HEK293 (cell line): ENCODE data around the gene ASMTL.

Source experiments
- CTCF ChIA-PET: fragments of 350-600 bp; formaldehyde crosslinking; extraction: SDS; loops from one replicate; lab custom pipeline; 2021; ENCODE audit warnings: antibody characterized with exemption; lab: Yijun Ruan, JAX
- POLR2A ChIA-PET: fragments of 300-600 bp; formaldehyde crosslinking; extraction: SDS; loops from one replicate; lab custom pipeline; 2020; ENCODE audit warnings: antibody characterized with exemption, inconsistent platforms; lab: Yijun Ruan, JAX
- H3K27ac ChIP-seq: fragments of 200-500 bp; sonication (Bioruptor generic); 2 replicates; pipeline ENCODE4 v1.5.1; 2014; ENCODE audit warnings: low read depth, low read length, control low read depth, inconsistent platforms; ENCODE audit errors: extremely low read depth
- H3K36me3 ChIP-seq, 2 experiments: fragments of 200-500 bp in 1 of 2; sonication (Bioruptor generic) in 1 of 2; 1 replicate in 1 of 2; 2 replicates in 1 of 2; pipeline ENCODE4 v1.5.1; 2014 to 2017; ENCODE audit warnings: inconsistent platforms in 2 of 2, low read length in 2 of 2; ENCODE audit not compliant: control insufficient read depth in 2 of 2, insufficient read depth in 1 of 2
- H3K4me1 ChIP-seq: fragments of 200-500 bp; sonication (Bioruptor generic); 2 replicates; pipeline ENCODE4 v1.5.1; 2014; ENCODE audit warnings: mild to moderate bottlenecking, low read length, inconsistent platforms; ENCODE audit not compliant: control insufficient read depth, insufficient read depth
- H3K4me3 ChIP-seq: 2 replicates; pipeline ENCODE4 v1.5.1; 2011; ENCODE audit warnings: low read depth, mild to moderate bottlenecking, control low read depth, low read length, moderate library complexity
- H3K9me3 ChIP-seq: fragments of 200-500 bp; sonication (Bioruptor generic); 2 replicates; pipeline ENCODE4 v1.5.1; 2014; ENCODE audit warnings: low read depth, low read length, inconsistent platforms; ENCODE audit not compliant: control insufficient read depth, insufficient read depth
- KLF1 ChIP-seq: fragments of 450-650 bp; formaldehyde crosslinking; IDR thresholded peaks from 2 replicates; pipeline ENCODE4 v1.5.1; 2016; ENCODE audit warnings: missing biosample characterization, missing genetic modification characterization
- KLF16 ChIP-seq: fragments of 450-650 bp; formaldehyde crosslinking; IDR thresholded peaks from 2 replicates; pipeline ENCODE4 v1.5.1; 2017; ENCODE audit warnings: missing biosample characterization, missing genetic modification characterization
- PRDM6 ChIP-seq: fragments of 450-650 bp; formaldehyde crosslinking; IDR thresholded peaks from 2 replicates; pipeline ENCODE4 v1.5.1; 2017; ENCODE audit warnings: missing biosample characterization, missing genetic modification characterization
- REPIN1 ChIP-seq: fragments of 450-650 bp; formaldehyde crosslinking; IDR thresholded peaks from 2 replicates; pipeline ENCODE4 v1.5.1; 2017; ENCODE audit warnings: missing biosample characterization, missing genetic modification characterization, low read depth
- SP2 ChIP-seq: fragments of 450-650 bp; formaldehyde crosslinking; IDR thresholded peaks from 2 replicates; pipeline ENCODE4 v1.5.1; 2016; ENCODE audit warnings: missing biosample characterization, missing genetic modification characterization
- TRIM28 ChIP-seq: IDR thresholded peaks from 2 replicates; pipeline ENCODE4 v1.6.1; 2011; ENCODE audit warnings: low read length, control low read depth, borderline replicate concordance
- TSHZ1 ChIP-seq: fragments of 450-650 bp; formaldehyde crosslinking; IDR thresholded peaks from 2 replicates; pipeline ENCODE4 v1.5.1; 2016; ENCODE audit warnings: missing biosample characterization, missing genetic modification characterization, borderline replicate concordance
- WT1 ChIP-seq: fragments of 450-650 bp; formaldehyde crosslinking; IDR thresholded peaks from 2 replicates; pipeline ENCODE4 v1.5.1; 2016; ENCODE audit warnings: missing biosample characterization, missing genetic modification characterization
- ZBTB17 ChIP-seq: fragments of 450-650 bp; formaldehyde crosslinking; IDR thresholded peaks from 2 replicates; pipeline ENCODE4 v1.5.1; 2016; ENCODE audit warnings: missing biosample characterization, missing genetic modification characterization
- ZNF155 ChIP-seq: fragments of 450-650 bp; formaldehyde crosslinking; IDR thresholded peaks from 2 replicates; pipeline ENCODE4 v1.5.1; 2016; ENCODE audit warnings: missing biosample characterization, missing genetic modification characterization
- ZNF19 ChIP-seq: fragments of 450-650 bp; formaldehyde crosslinking; IDR thresholded peaks from 2 replicates; pipeline ENCODE4; 2016; ENCODE audit warnings: missing biosample characterization, missing genetic modification characterization, low read depth
- ZNF292 ChIP-seq: fragments of 450-650 bp; formaldehyde crosslinking; IDR thresholded peaks from 2 replicates; pipeline ENCODE4 v1.5.1; 2016; ENCODE audit warnings: low read depth, missing biosample characterization, missing genetic modification characterization, borderline replicate concordance
- ZNF571 ChIP-seq: fragments of 450-650 bp; formaldehyde crosslinking; IDR thresholded peaks from 2 replicates; pipeline ENCODE4 v1.5.0; 2017; ENCODE audit warnings: missing biosample characterization, missing genetic modification characterization
- ZNF654 ChIP-seq: fragments of 450-650 bp; formaldehyde crosslinking; IDR thresholded peaks from 2 replicates; pipeline ENCODE4 v1.5.1; 2016; ENCODE audit warnings: low read depth, missing biosample characterization, missing genetic modification characterization
- ZNF677 ChIP-seq: fragments of 450-650 bp; IDR thresholded peaks from 2 replicates; pipeline ENCODE4 v1.5.0; 2018; ENCODE audit warnings: missing biosample characterization, mild to moderate bottlenecking, missing genetic modification characterization, moderate library complexity
- TF ChIP-seq, protein P1 (sequence below): fragments of 450-650 bp; formaldehyde crosslinking; IDR thresholded peaks from 2 replicates; pipeline ENCODE4 v1.5.1; 2017; ENCODE audit warnings: missing biosample characterization, missing genetic modification characterization

The ASMTL gene

DNA sequence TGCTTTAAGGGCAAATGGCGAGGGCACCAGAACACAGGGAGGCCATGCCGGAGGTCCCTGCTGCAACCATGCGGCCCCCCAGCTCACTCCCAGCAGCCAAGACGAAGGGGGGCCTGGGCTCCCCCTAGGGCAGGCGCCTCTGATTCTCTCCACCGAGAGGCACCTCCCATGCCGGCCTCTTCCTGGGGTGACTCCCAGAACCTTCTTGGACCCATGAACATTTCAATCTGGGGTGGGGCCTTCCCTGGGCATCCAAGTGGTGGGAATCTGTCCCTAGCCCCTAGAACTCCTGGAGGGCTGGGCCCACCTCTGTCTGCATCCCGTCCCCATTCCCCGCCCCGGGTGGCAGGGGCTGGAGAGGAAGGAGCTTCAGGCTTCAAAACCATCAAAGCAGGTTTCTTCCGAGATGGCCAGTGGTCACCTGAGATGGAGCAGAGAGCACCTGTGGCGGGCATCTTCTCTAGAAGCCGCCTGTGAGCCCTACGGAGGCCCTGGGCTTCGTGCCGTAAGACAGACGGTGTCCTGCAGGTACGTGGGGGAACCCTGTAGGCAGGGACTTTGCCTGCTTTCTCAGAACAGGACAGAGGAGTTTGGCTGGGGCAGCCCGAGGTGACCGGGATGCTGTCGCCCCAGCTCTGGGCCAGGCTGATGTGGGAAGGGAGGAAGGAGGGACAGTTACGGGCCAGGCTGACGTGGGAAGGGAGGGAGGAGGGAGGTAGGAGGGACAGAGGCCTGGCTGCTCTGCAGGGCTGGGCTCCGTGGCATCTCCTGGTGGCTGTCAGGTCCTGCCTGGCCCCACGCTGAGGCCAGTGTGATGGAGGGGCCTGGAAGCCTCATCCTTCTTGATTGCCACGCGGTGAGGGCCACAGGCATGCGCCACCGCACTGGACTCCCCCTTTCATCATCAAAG, 54.0 kb downstream of the ASMTL start:
- no peak overlapping the region for H3K27ac ChIP-seq
- no peaks in the 10 kb centered on the region for H3K4me1 ChIP-seq
- CTCF ChIA-PET: no interaction called here
- POLR2A ChIA-PET: no interaction called here
- H3K4me3 ChIP-seq: no peak overlapping the region
- H3K9me3 ChIP-seq: no peaks in the 10 kb centered on the region
- no peak for TF ChIP-seq ZNF19
- 0 out of 2 replicates have a peak, but pooled peaks have one; percentile 13 for TF ChIP-seq SP2
- no peak for TF ChIP-seq TRIM28
- no peak for TF ChIP-seq KLF16 (tag by site-specific recombination)
- H3K36me3 ChIP-seq: peaks cover 39 to 80% of the 10 kb centered on the region in 2 experiments

GRCh38 chrX:1397441-1398270, 55.1 kb downstream of the ASMTL start:
- CTCF ChIA-PET: no interaction called here
- Histone ChIP-seq H3K9me3 (no peaks in the 10 kb centered on the region), H3K4me1 (no peaks in the 10 kb centered on the region; the same call in 1 of the 2 replicates), H3K36me3 (peaks cover 30 to 70% of the 10 kb centered on the region in 2 experiments; a peak in 2 of 3 replicates), H3K4me3 (no peak overlapping the region), H3K27ac (no peak overlapping the region)
- POLR2A ChIA-PET: no interaction called here
- TF ChIP-seq REPIN1 (tag by site-specific recombination) (no peak), ZBTB17 (tag by site-specific recombination) (no peak), ZNF292 (tag by site-specific recombination) (no peak), ZNF571 (no peak), TSHZ1 (tag by site-specific recombination) (no peak), WT1 (tag by site-specific recombination) (no peak), ZNF677 (no peak), ZNF155 (tag by site-specific recombination) (no peak), ZNF654 (tag by site-specific recombination) (no peak), KLF1 (no peak), PRDM6 (no peak)
- TF ChIP-seq, protein P1, sequence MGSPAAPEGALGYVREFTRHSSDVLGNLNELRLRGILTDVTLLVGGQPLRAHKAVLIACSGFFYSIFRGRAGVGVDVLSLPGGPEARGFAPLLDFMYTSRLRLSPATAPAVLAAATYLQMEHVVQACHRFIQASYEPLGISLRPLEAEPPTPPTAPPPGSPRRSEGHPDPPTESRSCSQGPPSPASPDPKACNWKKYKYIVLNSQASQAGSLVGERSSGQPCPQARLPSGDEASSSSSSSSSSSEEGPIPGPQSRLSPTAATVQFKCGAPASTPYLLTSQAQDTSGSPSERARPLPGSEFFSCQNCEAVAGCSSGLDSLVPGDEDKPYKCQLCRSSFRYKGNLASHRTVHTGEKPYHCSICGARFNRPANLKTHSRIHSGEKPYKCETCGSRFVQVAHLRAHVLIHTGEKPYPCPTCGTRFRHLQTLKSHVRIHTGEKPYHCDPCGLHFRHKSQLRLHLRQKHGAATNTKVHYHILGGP (tag by site-specific recombination): no peak
